BLaER1 (cell line): ENCODE measurements around the gene AKR7A2.

ENCODE experiments used
- H3K27ac ChIP-seq: shearing (Covaris generic); formaldehyde crosslinking; 2 replicates; pipeline ENCODE4 v1.8.1; 2022
- H3K27me3 ChIP-seq: shearing (Covaris generic); formaldehyde crosslinking; 2 replicates; pipeline ENCODE4 v1.8.1; 2022
- H3K36me3 ChIP-seq: shearing (Covaris generic); formaldehyde crosslinking; 2 replicates; pipeline ENCODE4 v1.8.1; 2022
- H3K4me1 ChIP-seq: shearing (Covaris generic); formaldehyde crosslinking; 2 replicates; pipeline ENCODE4 v1.8.1; 2022
- H3K4me2 ChIP-seq: shearing (Covaris generic); formaldehyde crosslinking; 2 replicates; pipeline ENCODE4 v1.8.1; 2022
- H3K4me3 ChIP-seq: shearing (Covaris generic); formaldehyde crosslinking; 2 replicates; pipeline ENCODE4 v1.8.1; 2022
- H3K9ac ChIP-seq: shearing (Covaris generic); formaldehyde crosslinking; 2 replicates; pipeline ENCODE4 v1.8.1; 2022
- H3K9me3 ChIP-seq: shearing (Covaris generic); formaldehyde crosslinking; 2 replicates; pipeline ENCODE4 v1.8.1; 2022
- H4K20me1 ChIP-seq: shearing (Covaris generic); formaldehyde crosslinking; 2 replicates; pipeline ENCODE4 v1.8.1; 2022
- Cebpa-rat ChIP-seq: shearing (Covaris generic); IDR thresholded peaks from 2 replicates; pipeline ENCODE4 v1.8.1; 2022

Gene AKR7A2

GRCh38 chr1:19317126-19317910 is 5.4 kb upstream of the AKR7A2 start:
- Histone ChIP-seq H3K27me3 (no peaks in the 10 kb centered on the region), H3K9ac (no peak overlapping the region), H3K4me3 (no peak overlapping the region), H3K4me2 (peak overlapping the region; percentile 99), H3K36me3 (peaks cover 28% of the 10 kb centered on the region), H4K20me1 (peaks cover 30% of the 10 kb centered on the region), H3K27ac (no peak overlapping the region), H3K9me3 (no peaks in the 10 kb centered on the region), H3K4me1 (peaks cover 99% of the 10 kb centered on the region)
- TF ChIP-seq Cebpa-rat, result no peak

GRCh38 chr1:19315378-19316198 is 3.6 kb upstream of the AKR7A2 start:
- Histone ChIP-seq H3K27ac (peak overlapping the region; percentile 71), H3K4me2 (peak overlapping the region; percentile 99), H3K4me3 (0 out of 2 replicates have a peak overlapping the region, but pooled peaks have one; percentile 8), H3K4me1 (peaks cover 92% of the 10 kb centered on the region), H3K27me3 (no peaks in the 10 kb centered on the region), H3K36me3 (peaks cover 23% of the 10 kb centered on the region), H3K9ac (peak overlapping the region; percentile 27; the same call in 1 of the 2 replicates), H4K20me1 (peaks cover 38% of the 10 kb centered on the region), H3K9me3 (no peaks in the 10 kb centered on the region)
- TF ChIP-seq Cebpa-rat, result no peak

- H3K4me3 ChIP-seq, result no peak overlapping the region
- H3K9me3 ChIP-seq, result no peaks in the 10 kb centered on the region
- no peak overlapping the region for H3K27ac ChIP-seq
- H3K4me1 ChIP-seq, result peaks cover 92% of the 10 kb centered on the region
- H3K27me3 ChIP-seq, result no peaks in the 10 kb centered on the region
- TF ChIP-seq Cebpa-rat, result no peak
- peak overlapping the region; percentile 99 for H3K4me2 ChIP-seq
- peaks cover 20% of the 10 kb centered on the region for H3K36me3 ChIP-seq
- peaks cover 39% of the 10 kb centered on the region for H4K20me1 ChIP-seq
- no peak overlapping the region for H3K9ac ChIP-seq
Measured at GRCh38 chr1:19313961-19314882, 2.3 kb upstream of the AKR7A2 start.

GRCh38 chr1:19313636-19313959 is 1.7 kb upstream of the AKR7A2 start:
- no peak overlapping the region for H3K27ac ChIP-seq
- no peak for TF ChIP-seq Cebpa-rat
- peaks cover 45% of the 10 kb centered on the region for H4K20me1 ChIP-seq
- peak overlapping the region; percentile 99 for H3K4me2 ChIP-seq
- H3K4me3 ChIP-seq, result no peak overlapping the region
- no peaks in the 10 kb centered on the region for H3K9me3 ChIP-seq
- H3K36me3 ChIP-seq, result peaks cover 21% of the 10 kb centered on the region
- H3K4me1 ChIP-seq, result peaks cover 88% of the 10 kb centered on the region
- H3K9ac ChIP-seq, result no peak overlapping the region
- H3K27me3 ChIP-seq, result no peaks in the 10 kb centered on the region

GRCh38 chr1:19312782-19313635 is 1.1 kb upstream of the AKR7A2 start:
- peak overlapping the region; percentile 96 for H3K9ac ChIP-seq
- TF ChIP-seq Cebpa-rat, result no peak
- no peaks in the 10 kb centered on the region for H3K27me3 ChIP-seq
- H3K36me3 ChIP-seq, result peaks cover 21% of the 10 kb centered on the region
- H3K4me3 ChIP-seq, result peak overlapping the region; percentile 97
- peaks cover 51% of the 10 kb centered on the region for H4K20me1 ChIP-seq
- peak overlapping the region; percentile 99 for H3K4me2 ChIP-seq
- H3K9me3 ChIP-seq, result no peaks in the 10 kb centered on the region
- peak overlapping the region; percentile 92 for H3K27ac ChIP-seq
- peaks cover 83% of the 10 kb centered on the region for H3K4me1 ChIP-seq

GRCh38 chr1:19311503-19311930 is 427 bp downstream of the AKR7A2 start:
- no peaks in the 10 kb centered on the region for H3K27me3 ChIP-seq
- peaks cover 55% of the 10 kb centered on the region for H4K20me1 ChIP-seq
- H3K9ac ChIP-seq, result peak overlapping the region; percentile 96
- H3K4me3 ChIP-seq, result peak overlapping the region; percentile 97
- peak overlapping the region; percentile 99 for H3K4me2 ChIP-seq
- no peak for TF ChIP-seq Cebpa-rat
- peaks cover 28% of the 10 kb centered on the region for H3K36me3 ChIP-seq
- H3K4me1 ChIP-seq, result peaks cover 68% of the 10 kb centered on the region
- H3K9me3 ChIP-seq, result no peaks in the 10 kb centered on the region
- H3K27ac ChIP-seq, result peak overlapping the region; percentile 92

- Histone ChIP-seq H4K20me1 (peaks cover 49% of the 10 kb centered on the region), H3K36me3 (peaks cover 34% of the 10 kb centered on the region), H3K4me2 (peak overlapping the region; percentile 99), H3K9ac (peak overlapping the region; percentile 96), H3K4me3 (peak overlapping the region; percentile 97), H3K27ac (peak overlapping the region; percentile 92), H3K27me3 (no peaks in the 10 kb centered on the region), H3K4me1 (peaks cover 62% of the 10 kb centered on the region), H3K9me3 (no peaks in the 10 kb centered on the region)
- TF ChIP-seq Cebpa-rat, result no peak
Measured at GRCh38 chr1:19310720-19311502, 1.0 kb downstream of the AKR7A2 start.

- no peaks in the 10 kb centered on the region for H3K9me3 ChIP-seq
- H4K20me1 ChIP-seq, result peaks cover 40% of the 10 kb centered on the region
- no peak for TF ChIP-seq Cebpa-rat
- no peak overlapping the region for H3K4me3 ChIP-seq
- no peak overlapping the region for H3K27ac ChIP-seq
- no peaks in the 10 kb centered on the region for H3K27me3 ChIP-seq
- peaks cover 53% of the 10 kb centered on the region for H3K4me1 ChIP-seq
- H3K4me2 ChIP-seq, result no peak overlapping the region
- no peak overlapping the region for H3K9ac ChIP-seq
- peaks cover 42% of the 10 kb centered on the region for H3K36me3 ChIP-seq
Measured at GRCh38 chr1:19310061-19310460, 1.9 kb downstream of the AKR7A2 start.
